Neuronal stem cell (in vitro differentiated cells): ENCODE data around the gene MRC2.

Experiments
- DNase-seq: peaks from one replicate; pipeline ENCODE4 v3.0.0-alpha.2; 2013; ENCODE audit warnings: low spot score
- H2AFZ ChIP-seq: one replicate; pipeline ENCODE4 v1.6.1; 2013; ENCODE audit warnings: mild to moderate bottlenecking, low read length, inconsistent platforms
- H2AK5ac ChIP-seq: 2 replicates; pipeline ENCODE4 v1.6.1; 2013; ENCODE audit warnings: low read depth, mild to moderate bottlenecking, inconsistent platforms, low read length, moderate library complexity, mixed read lengths
- H2BK120ac ChIP-seq: 2 replicates; pipeline ENCODE4 v1.6.1; 2013; ENCODE audit warnings: low read depth, mild to moderate bottlenecking, inconsistent platforms, low read length, moderate library complexity, mixed read lengths
- H2BK12ac ChIP-seq: one replicate; pipeline ENCODE4 v1.6.1; 2013; ENCODE audit warnings: low read length, inconsistent platforms
- H2BK15ac ChIP-seq: 2 replicates; pipeline ENCODE4 v1.6.1; 2013; ENCODE audit warnings: mild to moderate bottlenecking, low read length, inconsistent platforms, mixed read lengths
- H2BK5ac ChIP-seq: one replicate; pipeline ENCODE4 v1.6.1; 2013; ENCODE audit warnings: inconsistent platforms, mild to moderate bottlenecking, low read length, moderate library complexity
- H3K14ac ChIP-seq: one replicate; pipeline ENCODE4 v1.6.1; 2013; ENCODE audit warnings: low read length, inconsistent platforms
- H3K18ac ChIP-seq: 2 replicates; pipeline ENCODE4 v1.6.1; 2013; ENCODE audit warnings: low read length, inconsistent platforms
- H3K23ac ChIP-seq: 2 replicates; pipeline ENCODE4 v1.6.1; 2013; ENCODE audit warnings: low read depth, mild to moderate bottlenecking, mixed read lengths, low read length, inconsistent platforms; ENCODE audit not compliant: poor library complexity
- H3K27ac ChIP-seq: replicated peaks from 3 replicates; pipeline ENCODE4 v1.5.1; 2013; ENCODE audit warnings: low read length, inconsistent platforms
- H3K27me3 ChIP-seq, 3 experiments: 2 replicates each; pipeline ENCODE4 v1.6.1; 2013; ENCODE audit warnings: low read length in 3 of 3, mild to moderate bottlenecking in 2 of 3, inconsistent platforms in 1 of 3, low read depth in 1 of 3, mixed read lengths in 1 of 3, moderate library complexity in 1 of 3; ENCODE audit not compliant: control insufficient read depth in 3 of 3, insufficient read depth in 3 of 3
- H3K36me3 ChIP-seq, 2 donors: replicated peaks in 1 of 2; 2 replicates each; pipeline ENCODE4 v1.6.1; 2013; ENCODE audit warnings: low read length in 2 of 2; ENCODE audit not compliant: control insufficient read depth in 2 of 2, insufficient read depth in 2 of 2
- H3K4ac ChIP-seq: 2 replicates; pipeline ENCODE4 v1.6.1; 2013; ENCODE audit warnings: inconsistent platforms, mild to moderate bottlenecking, low read length, moderate library complexity
- H3K4me1 ChIP-seq, 2 donors: 1 replicate in 1 of 2; 2 replicates in 1 of 2; pipeline ENCODE4 v1.6.1; 2013; ENCODE audit warnings: low read length in 2 of 2, low read depth in 1 of 2; ENCODE audit not compliant: control insufficient read depth in 2 of 2, insufficient read depth in 1 of 2
- H3K4me2 ChIP-seq: one replicate; pipeline ENCODE4 v1.6.1; 2013; ENCODE audit warnings: mild to moderate bottlenecking, low read length, inconsistent platforms; ENCODE audit not compliant: insufficient read depth, poor library complexity, severe bottlenecking
- H3K4me3 ChIP-seq, 2 donors: 2 replicates each; pipeline ENCODE4 v1.5.1; 2013; ENCODE audit warnings: low read length in 2 of 2, mild to moderate bottlenecking in 2 of 2, inconsistent platforms in 1 of 2, moderate library complexity in 1 of 2
- H3K79me1 ChIP-seq: one replicate; pipeline ENCODE4 v1.6.1; 2013; ENCODE audit warnings: low read depth, mild to moderate bottlenecking, inconsistent platforms, low read length, moderate library complexity
- H3K9ac ChIP-seq: one replicate; pipeline ENCODE4 v1.6.1; 2013; ENCODE audit warnings: mild to moderate bottlenecking, low read depth, low read length, inconsistent platforms; ENCODE audit not compliant: poor library complexity
- H3K9me3 ChIP-seq, 2 donors: replicated peaks in 1 of 2; 2 replicates each; pipeline versions ENCODE3 to v1.6.1; 2013; ENCODE audit warnings: low read length in 2 of 2, mild to moderate bottlenecking in 2 of 2, inconsistent platforms in 1 of 2, low read depth in 1 of 2, mixed read lengths in 1 of 2, moderate library complexity in 1 of 2; ENCODE audit not compliant: control insufficient read depth in 2 of 2, insufficient read depth in 1 of 2
- H4K8ac ChIP-seq: one replicate; pipeline ENCODE4 v1.6.1; 2013; ENCODE audit warnings: low read depth, mild to moderate bottlenecking, inconsistent platforms, low read length, moderate library complexity
- H4K91ac ChIP-seq: one replicate; pipeline ENCODE4 v1.6.1; 2013; ENCODE audit warnings: low read length, low read depth, mild to moderate bottlenecking, inconsistent platforms; ENCODE audit not compliant: poor library complexity
- WGBS, 2 donors: extraction: QIAGEN DNeasy Blood & Tissue Kit; methylation state at CpG; one replicate each; pipeline ENCODE4 v1.1.7; 2013; ENCODE audit warnings: missing lambda C conversion rate in 2 of 2, mixed read lengths in 1 of 2; ENCODE audit not compliant: insufficient read length in 2 of 2, insufficient replicate concordance in 1 of 2; ENCODE audit errors: extremely low coverage in 2 of 2; 5-methylcytosine and 5-hydroxymethylcytosine counted together

Gene MRC2

DNA sequence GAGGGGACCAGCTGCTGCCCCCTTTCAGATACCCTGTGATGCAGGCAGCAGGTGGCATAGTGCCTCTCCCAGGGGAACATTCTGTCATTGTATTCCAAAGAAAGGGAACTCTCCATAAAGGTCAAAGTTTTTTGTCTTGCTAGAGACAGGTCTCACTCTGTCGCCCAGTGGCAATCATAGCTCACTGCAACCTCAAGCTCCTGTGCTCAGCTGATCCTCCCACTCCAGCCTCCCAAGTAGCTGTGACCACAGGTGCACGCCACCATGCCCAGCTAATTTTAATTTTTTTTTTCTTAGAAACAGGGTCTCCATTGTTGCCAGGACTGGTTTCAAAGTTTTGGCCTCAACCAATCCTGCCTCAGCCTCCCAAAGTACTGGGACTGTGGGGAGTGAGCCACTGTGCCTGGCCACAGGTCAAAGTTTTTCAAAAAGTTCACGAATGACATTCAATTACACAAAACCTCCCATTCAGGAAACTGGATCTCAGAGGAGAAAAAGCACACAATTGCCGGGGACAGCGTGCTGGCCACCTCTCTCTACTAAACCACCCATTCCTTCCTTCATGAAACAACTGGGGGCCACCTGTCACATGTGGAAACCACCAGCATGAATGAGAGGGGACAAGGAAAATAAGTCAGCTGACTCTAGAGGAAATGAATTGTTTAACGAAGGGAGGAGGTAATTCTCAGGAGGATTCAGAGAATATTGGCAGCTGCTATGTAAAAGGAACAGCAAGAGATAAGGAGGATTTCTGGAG lies 100.6 kb downstream of the MRC2 start:
- Histone ChIP-seq H2BK120ac (no peak overlapping the region), H2AK5ac (peak overlapping the region; percentile 60), H3K36me3 (no peaks in the 10 kb centered on the region), H4K91ac (no peak overlapping the region), H2BK15ac (no peak overlapping the region), H4K8ac (no peak overlapping the region), H3K4me1 (peaks cover 0 to 7% of the 10 kb centered on the region in 2 donors), H3K27ac (no peak overlapping the region), H3K18ac (no peak overlapping the region), H3K4me2 (no peak overlapping the region), H3K9me3 (peaks cover 0 to 3% of the 10 kb centered on the region in 2 donors), H3K79me1 (no peaks in the 10 kb centered on the region), H3K9ac (no peak overlapping the region), H3K27me3 (no peaks in the 10 kb centered on the region), H3K4me3 (no peak overlapping the region), H3K23ac (no peak overlapping the region), H2BK12ac (no peak overlapping the region), H3K14ac (no peak overlapping the region), H3K4ac (no peak overlapping the region), H2BK5ac (no peak overlapping the region), H2AFZ (no peak overlapping the region)
- DNase-seq, result no peak
- no CpG with 5 or more reads among the region's 6 CpGs for WGBS, 2 donors

DNA sequence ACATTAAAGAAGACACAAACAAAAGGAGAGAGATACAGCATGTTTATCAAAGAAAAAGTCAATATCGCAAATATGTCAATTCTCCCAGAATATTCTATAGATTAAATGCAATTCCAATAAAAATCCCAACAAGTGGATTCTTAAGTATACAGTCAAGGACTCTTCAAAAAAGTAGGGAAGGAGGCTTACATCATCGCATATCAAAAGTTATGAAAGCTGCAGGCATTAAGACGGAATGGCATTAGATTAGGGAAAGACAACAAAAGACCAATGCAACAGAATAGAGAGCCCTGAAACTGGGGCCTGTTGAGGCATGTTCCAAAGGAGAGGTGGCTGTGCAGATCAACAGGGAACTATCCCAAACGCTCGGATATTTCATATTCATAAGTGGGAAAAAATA lies 104.7 kb downstream of the MRC2 start:
- Histone ChIP-seq H3K36me3 (no peaks in the 10 kb centered on the region), H3K27ac (no peak overlapping the region), H4K91ac (no peak overlapping the region), H2BK15ac (no peak overlapping the region), H2BK120ac (no peak overlapping the region), H3K23ac (no peak overlapping the region), H3K18ac (no peak overlapping the region), H2BK12ac (no peak overlapping the region), H4K8ac (no peak overlapping the region), H2AK5ac (no peak overlapping the region), H3K9ac (no peak overlapping the region), H3K79me1 (no peaks in the 10 kb centered on the region), H2AFZ (peak overlapping the region; percentile 67), H3K4me1 (peaks cover 1 to 4% of the 10 kb centered on the region in 2 donors), H3K4me3 (no peak overlapping the region), H3K4ac (no peak overlapping the region), H3K14ac (no peak overlapping the region), H2BK5ac (no peak overlapping the region), H3K4me2 (no peak overlapping the region), H3K9me3 (peaks cover 0 to 7% of the 10 kb centered on the region in 2 donors), H3K27me3 (no peaks in the 10 kb centered on the region)
- no CpG with 5 or more reads among the region's 5 CpGs for WGBS, 2 donors
- DNase-seq, result no peak

GRCh38 chr17:62735044-62735651 lies 107.7 kb downstream of the MRC2 start:
- Histone ChIP-seq H2BK5ac (no peak overlapping the region), H3K9ac (no peak overlapping the region), H3K79me1 (no peaks in the 10 kb centered on the region), H3K27ac (no peak overlapping the region), H2AFZ (peak overlapping the region; percentile 43), H2BK120ac (no peak overlapping the region), H3K23ac (no peak overlapping the region), H3K18ac (no peak overlapping the region), H2BK15ac (no peak overlapping the region), H4K8ac (no peak overlapping the region), H2BK12ac (no peak overlapping the region), H3K4ac (no peak overlapping the region), H3K4me2 (no peak overlapping the region), H3K27me3 (no peaks in the 10 kb centered on the region), H3K4me1 (peaks cover 3 to 15% of the 10 kb centered on the region in 2 donors), H3K4me3 (no peak overlapping the region), H4K91ac (no peak overlapping the region), H3K9me3 (peaks cover 0 to 4% of the 10 kb centered on the region in 2 donors), H3K36me3 (no peaks in the 10 kb centered on the region), H2AK5ac (no peak overlapping the region), H3K14ac (no peak overlapping the region)
- no CpG with 5 or more reads among the region's 7 CpGs for WGBS, 2 donors
- no peak for DNase-seq

GRCh38 chr17:62737513-62737912 lies 110.0 kb downstream of the MRC2 start:
- no peak for DNase-seq
- WGBS, 2 donors, result no CpG with 5 or more reads among the region's 8 CpGs
- Histone ChIP-seq H3K79me1 (no peaks in the 10 kb centered on the region), H3K4me3 (no peak overlapping the region), H3K4me1 (peaks cover 4 to 15% of the 10 kb centered on the region in 2 donors), H3K9ac (no peak overlapping the region), H3K36me3 (no peaks in the 10 kb centered on the region), H3K27me3 (no peaks in the 10 kb centered on the region), H4K91ac (no peak overlapping the region), H2BK5ac (no peak overlapping the region), H3K4me2 (no peak overlapping the region), H2AK5ac (no peak overlapping the region), H2BK12ac (no peak overlapping the region), H3K9me3 (peaks cover 0 to 4% of the 10 kb centered on the region in 2 donors), H2BK15ac (no peak overlapping the region), H3K4ac (no peak overlapping the region), H2BK120ac (no peak overlapping the region), H3K27ac (no peak overlapping the region), H2AFZ (peak overlapping the region; percentile 27), H3K18ac (no peak overlapping the region), H4K8ac (no peak overlapping the region), H3K14ac (no peak overlapping the region), H3K23ac (no peak overlapping the region)
